ENCODE results near the gene HFM1.

HFM1 gene

GRCh38 chr1:91243171-91243570 is 161.5 kb downstream of the HFM1 start:
- no peak for DNase-seq (ENCODE audit: low spot score)

GRCh38 chr1:91234181-91234580 is 170.5 kb downstream of the HFM1 start:
- no peak for DNase-seq (ENCODE audit: low spot score)

DNA sequence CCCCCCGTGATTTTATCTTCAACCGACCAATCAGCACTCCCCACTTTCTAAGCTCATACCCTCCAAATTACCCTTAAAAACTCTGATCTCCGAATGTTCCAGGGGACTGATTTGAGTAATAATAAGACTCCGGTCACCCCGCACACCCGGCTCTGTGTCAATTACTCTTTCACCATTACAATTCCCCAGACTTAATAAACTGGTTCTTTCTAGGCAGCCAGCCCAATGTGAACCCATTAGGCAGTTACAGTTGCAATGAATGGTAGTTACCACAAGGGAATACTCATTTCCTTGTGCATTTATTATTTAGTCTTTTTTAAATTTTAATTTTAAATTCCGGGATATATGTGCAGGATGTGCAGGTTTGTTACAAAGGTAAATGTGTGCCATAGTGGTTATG is 177.9 kb downstream of the HFM1 start:
- no peak for DNase-seq (ENCODE audit: low spot score)

DNA sequence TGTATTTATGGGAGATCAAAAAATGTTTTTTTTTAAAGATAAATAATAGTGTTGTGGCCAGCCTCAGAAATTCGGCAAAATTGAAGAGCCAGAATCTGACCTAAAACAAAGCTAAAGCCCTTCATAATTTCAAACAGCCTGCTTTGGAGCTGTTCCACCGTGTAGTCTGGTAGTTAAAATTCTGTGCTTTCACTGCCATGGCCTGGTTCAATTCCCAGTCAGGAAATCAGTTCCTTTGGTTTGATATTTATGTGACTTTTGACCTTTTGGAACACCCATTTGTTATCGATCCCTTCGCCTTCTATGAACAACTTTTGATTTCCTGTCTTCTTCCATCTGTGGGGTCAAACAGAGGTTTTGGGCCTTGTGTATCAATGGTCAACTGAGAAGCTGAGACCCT is 179.8 kb downstream of the HFM1 start:
- DNase-seq (ENCODE audit: low spot score): no peak

- DNase-seq (ENCODE audit: low spot score): no peak
Measured at GRCh38 chr1:91221017-91221416, 183.6 kb downstream of the HFM1 start.

DNA sequence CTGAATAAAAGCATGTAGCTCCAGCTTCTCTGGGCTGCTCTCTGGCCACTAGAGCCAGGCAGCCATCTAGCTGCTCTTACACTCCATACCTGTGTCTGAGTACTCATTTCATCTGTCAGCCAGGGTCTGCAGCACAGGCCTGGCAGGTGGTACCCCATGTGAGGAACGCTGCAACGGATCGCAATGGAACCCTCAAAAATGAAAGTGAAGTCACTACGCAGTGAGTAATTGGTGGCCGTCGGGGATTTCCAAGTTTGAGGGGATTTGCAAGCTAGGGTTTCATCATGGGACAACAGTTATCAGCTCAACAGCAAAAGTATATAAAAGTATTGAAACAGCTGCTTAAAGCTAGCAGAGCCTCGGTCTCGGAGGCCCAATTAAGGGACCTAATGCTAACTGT is 186.7 kb downstream of the HFM1 start:
- DNase-seq (ENCODE audit: low spot score): no peak
